ENCODE measurements around the gene RAD23B. TPM values are rescaled to one million over a fixed set of nuclear protein-coding genes. Genes with fewer than 3 reads are reported as not detected.

Gene RAD23B
- total RNA-seq, 2 experiments from 2014 or later = 86.4 to 86.7 TPM

DNA sequence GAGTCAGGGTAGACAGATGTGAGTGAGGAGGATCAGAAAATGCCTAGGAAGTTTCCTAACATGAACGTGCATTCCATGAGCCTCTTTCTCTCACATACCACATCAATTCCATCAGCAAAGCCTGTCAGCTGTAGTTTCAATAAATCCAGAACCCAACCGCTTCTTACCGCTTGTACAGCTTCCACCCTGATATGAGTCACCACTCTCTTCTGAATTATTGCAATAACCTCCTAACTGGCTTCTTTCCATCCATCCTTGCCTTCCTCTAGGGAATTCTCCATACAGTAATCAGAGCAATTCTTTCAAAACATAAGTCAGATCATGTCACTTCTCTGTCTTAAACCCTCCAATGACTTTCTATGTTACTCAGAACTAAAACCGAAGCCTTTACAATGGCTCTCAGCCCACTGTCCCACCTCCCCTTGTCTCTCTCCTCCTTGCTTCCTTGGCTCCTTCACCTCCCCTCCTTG lies 8.1 kb upstream of the RAD23B start:
- Mint-ChIP-seq H3K27me3 (peaks cover 36% of the 10 kb centered on the region), H3K27ac (no peak overlapping the region), H3K36me3 (no peaks in the 10 kb centered on the region), H3K4me3 (no peak overlapping the region), H3K9me3 (no peaks in the 10 kb centered on the region), H3K4me1 (peaks cover 6% of the 10 kb centered on the region)
- no peak for ATAC-seq (ENCODE audit: low read depth)
- no peak for DNase-seq
- POLR2A ChIA-PET = interaction anchor here (0.5 kb wide), 1 partner anchor 44 kb away, joined by 3 read pairs; no protein-coding TSS in a partner anchor

DNA sequence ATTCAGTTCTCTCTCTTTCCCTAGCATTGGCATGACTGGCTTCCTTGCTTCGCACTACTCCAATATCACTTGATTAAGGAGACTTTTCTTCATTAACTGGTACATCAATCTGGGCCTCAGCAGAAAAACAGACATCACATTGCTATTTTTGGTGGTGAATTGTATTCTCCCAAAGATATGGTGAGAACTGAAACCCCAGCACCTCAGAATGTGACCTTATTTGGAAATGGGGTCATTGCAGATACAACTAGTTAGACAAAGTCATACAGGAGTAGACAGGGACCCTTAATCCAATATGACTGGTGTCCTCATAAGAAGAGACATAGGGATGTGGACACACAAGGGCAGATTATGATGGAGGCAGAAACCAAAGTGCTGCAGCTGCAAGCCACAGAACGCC lies 7.5 kb upstream of the RAD23B start:
- POLR2A ChIA-PET = no interaction called here
- H3K9me3 Mint-ChIP-seq = no peaks in the 10 kb centered on the region
- ATAC-seq (ENCODE audit: low read depth) (no peak), DNase-seq (no peak)
- H3K27me3 Mint-ChIP-seq = peaks cover 31% of the 10 kb centered on the region
- H3K27ac Mint-ChIP-seq = no peak overlapping the region
- no peaks in the 10 kb centered on the region for H3K36me3 Mint-ChIP-seq
- no peak overlapping the region for H3K4me3 Mint-ChIP-seq
- peaks cover 4% of the 10 kb centered on the region for H3K4me1 Mint-ChIP-seq

- Mint-ChIP-seq H3K4me3 (no peak overlapping the region), H3K27me3 (peaks cover 31% of the 10 kb centered on the region), H3K4me1 (peaks cover 12% of the 10 kb centered on the region), H3K27ac (no peak overlapping the region), H3K36me3 (no peaks in the 10 kb centered on the region), H3K9me3 (no peaks in the 10 kb centered on the region)
- DNase-seq = no peak
- POLR2A ChIA-PET = interaction anchor here (0.6 kb wide), 1 partner anchor 11 kb away, joined by 3 read pairs; no protein-coding TSS in a partner anchor
- no peak for ATAC-seq (ENCODE audit: low read depth)
Measured at GRCh38 chr9:107276966-107277710, 5.9 kb upstream of the RAD23B start.

- H3K27ac Mint-ChIP-seq = no peak overlapping the region
- POLR2A ChIA-PET = no interaction called here
- no peaks in the 10 kb centered on the region for H3K9me3 Mint-ChIP-seq
- H3K4me3 Mint-ChIP-seq = no peak overlapping the region
- no peaks in the 10 kb centered on the region for H3K36me3 Mint-ChIP-seq
- peaks cover 31% of the 10 kb centered on the region for H3K27me3 Mint-ChIP-seq
- ATAC-seq (ENCODE audit: low read depth) (no peak), DNase-seq (no peak)
- peaks cover 14% of the 10 kb centered on the region for H3K4me1 Mint-ChIP-seq
Measured at GRCh38 chr9:107277801-107278200, 5.3 kb upstream of the RAD23B start.

DNA sequence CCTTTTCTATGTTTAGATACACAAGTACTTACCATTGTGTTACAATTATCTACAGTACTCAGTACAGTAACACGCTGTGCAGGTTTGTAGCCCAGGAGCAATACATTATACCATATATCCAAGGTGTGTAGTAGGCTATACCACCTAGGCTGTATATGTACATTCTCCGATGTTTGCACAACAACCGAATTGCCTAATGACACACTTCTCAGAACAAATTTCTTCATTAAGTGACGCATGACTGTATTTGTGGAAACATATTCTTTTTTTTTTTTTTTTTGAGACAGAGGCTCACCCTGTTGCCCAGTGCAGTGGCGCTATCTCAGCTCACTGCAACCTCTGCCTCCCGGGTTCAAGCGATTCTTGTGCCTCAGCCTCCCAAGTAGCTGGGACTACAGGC lies 4.0 kb upstream of the RAD23B start:
- Mint-ChIP-seq H3K27ac (no peak overlapping the region), H3K4me3 (no peak overlapping the region), H3K27me3 (peaks cover 22% of the 10 kb centered on the region), H3K4me1 (peaks cover 14% of the 10 kb centered on the region), H3K9me3 (no peaks in the 10 kb centered on the region), H3K36me3 (peaks cover 2% of the 10 kb centered on the region)
- ATAC-seq (ENCODE audit: low read depth) (no peak), DNase-seq (no peak)
- POLR2A ChIA-PET = no interaction called here

GRCh38 chr9:107280543-107280942 lies 2.5 kb upstream of the RAD23B start:
- H3K27ac Mint-ChIP-seq = peak overlapping the region; percentile 10
- H3K9me3 Mint-ChIP-seq = no peaks in the 10 kb centered on the region
- no peak overlapping the region for H3K4me3 Mint-ChIP-seq
- H3K36me3 Mint-ChIP-seq = peaks cover 4% of the 10 kb centered on the region
- POLR2A ChIA-PET = no interaction called here
- no peak for DNase-seq
- H3K4me1 Mint-ChIP-seq = peaks cover 22% of the 10 kb centered on the region
- ATAC-seq (ENCODE audit: low read depth) = no peak
- H3K27me3 Mint-ChIP-seq = peaks cover 9% of the 10 kb centered on the region

DNA sequence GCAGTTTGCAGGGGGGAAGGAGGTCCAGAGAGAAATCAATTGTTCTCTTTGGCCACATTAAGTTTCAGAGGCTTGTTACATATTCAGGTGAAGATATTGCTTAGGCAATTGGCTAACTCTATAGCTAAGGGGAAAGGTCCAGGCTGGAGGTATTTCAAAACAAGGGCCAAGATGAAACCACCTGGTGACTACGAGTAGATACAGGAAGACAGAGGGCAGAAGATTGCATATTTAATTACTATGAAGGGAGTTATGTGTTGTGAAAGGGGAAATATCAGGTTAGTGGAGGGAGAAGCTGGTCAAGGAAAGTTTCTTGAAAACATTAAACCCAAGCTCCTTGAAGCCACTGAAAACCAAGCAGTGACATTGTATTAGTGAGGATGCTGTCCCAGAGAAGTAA lies 1.9 kb upstream of the RAD23B start:
- peaks cover 5% of the 10 kb centered on the region for H3K27me3 Mint-ChIP-seq
- H3K4me1 Mint-ChIP-seq = peaks cover 27% of the 10 kb centered on the region
- no peak overlapping the region for H3K4me3 Mint-ChIP-seq
- ATAC-seq (ENCODE audit: low read depth) (no peak), DNase-seq (no peak)
- POLR2A ChIA-PET = no interaction called here
- H3K9me3 Mint-ChIP-seq = no peaks in the 10 kb centered on the region
- H3K27ac Mint-ChIP-seq = no peak overlapping the region
- peaks cover 7% of the 10 kb centered on the region for H3K36me3 Mint-ChIP-seq

DNA sequence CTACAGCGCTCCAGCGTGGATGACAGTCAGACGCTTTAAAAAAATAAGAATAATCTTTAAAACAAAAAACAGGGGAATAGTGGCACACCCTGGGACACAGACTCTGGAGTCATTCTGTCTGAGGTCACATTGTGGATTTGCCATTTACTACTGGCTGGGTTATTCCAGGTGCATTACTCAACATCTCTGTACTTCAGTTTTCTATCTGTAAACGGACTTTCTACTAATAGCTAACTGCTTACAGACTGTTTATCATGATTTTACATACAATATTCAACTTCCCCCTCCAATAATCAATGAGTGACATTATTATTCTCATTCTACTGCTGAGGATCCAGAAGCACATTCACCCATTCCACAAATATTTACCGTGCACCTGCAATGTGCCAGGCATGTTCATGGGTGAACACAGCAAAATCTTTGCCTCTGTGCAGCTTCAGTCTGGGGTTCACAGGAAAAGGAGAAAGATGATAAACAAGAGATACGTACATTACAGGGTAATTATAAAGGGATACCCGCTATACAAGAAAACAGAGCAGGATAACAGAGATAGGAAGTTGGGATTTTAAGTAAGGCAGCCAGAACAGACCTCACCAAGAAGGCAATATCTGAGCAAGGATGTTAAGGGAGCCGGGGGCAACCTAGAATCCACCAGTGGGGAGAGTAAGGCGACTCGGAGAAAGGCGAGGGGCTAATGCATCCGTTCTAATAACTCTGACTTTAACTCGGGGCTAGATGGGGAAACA lies 984 bp upstream of the RAD23B start:
- H3K4me3 Mint-ChIP-seq = peak overlapping the region; percentile 80
- H3K9me3 Mint-ChIP-seq = no peaks in the 10 kb centered on the region
- peaks cover 10% of the 10 kb centered on the region for H3K36me3 Mint-ChIP-seq
- ATAC-seq (ENCODE audit: low read depth) (no peak), DNase-seq (no peak)
- peaks cover 32% of the 10 kb centered on the region for H3K4me1 Mint-ChIP-seq
- POLR2A ChIA-PET = interaction anchor here (2.1 kb wide), 1 partner anchor 59 kb away, joined by 7 read pairs; no protein-coding TSS in a partner anchor
- no peaks in the 10 kb centered on the region for H3K27me3 Mint-ChIP-seq
- peak overlapping the region; percentile 95 for H3K27ac Mint-ChIP-seq

DNA sequence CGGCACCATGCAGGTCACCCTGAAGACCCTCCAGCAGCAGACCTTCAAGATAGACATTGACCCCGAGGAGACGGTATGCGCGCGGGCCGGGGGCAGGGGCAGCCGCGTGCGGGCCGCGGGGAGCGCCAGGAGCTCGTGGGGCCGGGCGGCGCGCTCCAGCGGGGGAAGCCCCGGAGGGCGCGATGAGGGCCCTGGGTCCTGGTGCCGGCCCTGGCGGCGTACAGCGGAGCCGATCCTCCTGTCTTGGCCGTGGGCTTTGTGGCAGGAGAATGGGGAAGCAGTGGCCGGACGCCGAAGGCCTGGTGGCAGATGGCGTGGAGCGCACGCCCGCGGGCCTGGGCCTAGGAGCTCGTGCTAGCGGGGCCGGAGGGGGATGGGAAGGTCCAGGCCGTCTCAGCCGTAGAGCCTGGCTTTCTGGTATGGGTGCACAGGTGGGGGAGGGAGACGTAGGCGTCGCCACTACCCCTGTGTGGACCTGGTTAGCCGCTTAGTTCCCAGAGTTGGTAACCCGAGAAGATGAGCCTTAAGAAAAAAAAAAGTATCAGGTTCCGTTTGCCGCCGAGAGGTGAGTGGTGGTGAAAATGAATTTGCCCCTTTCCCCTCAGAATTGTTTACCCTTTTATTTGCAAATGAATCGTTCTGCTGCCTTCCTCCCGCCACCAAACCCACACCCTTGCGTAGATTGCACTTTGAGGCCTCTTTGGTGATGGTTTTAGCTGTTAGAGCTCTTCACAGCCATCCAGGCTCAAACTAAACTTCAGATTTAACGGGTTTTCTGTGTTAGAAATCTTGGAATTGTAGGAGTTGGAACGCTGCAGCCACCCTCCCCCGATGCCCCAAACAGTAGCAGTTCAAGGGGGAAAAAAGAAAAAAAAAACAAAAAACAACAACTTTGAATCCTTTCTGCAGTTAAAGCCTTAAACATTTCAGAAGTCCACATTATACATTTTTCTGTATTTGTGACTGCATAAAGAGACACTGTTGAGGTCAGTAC lies 841 bp downstream of the RAD23B start:
- H3K4me1 Mint-ChIP-seq = peaks cover 35% of the 10 kb centered on the region

GRCh38 chr9:107284636-107285035 lies 1.6 kb downstream of the RAD23B start:
- Mint-ChIP-seq H3K27me3 (no peaks in the 10 kb centered on the region), H3K9me3 (no peaks in the 10 kb centered on the region), H3K27ac (peak overlapping the region; percentile 95), H3K4me1 (peaks cover 40% of the 10 kb centered on the region), H3K36me3 (peaks cover 14% of the 10 kb centered on the region), H3K4me3 (peak overlapping the region; percentile 94)
- no peak for DNase-seq
- POLR2A ChIA-PET = interaction anchor here (1.2 to 1.6 kb wide), 2 partner anchors 8 to 16 kb away, joined by 4 to 5 read pairs; no protein-coding TSS in a partner anchor
- no peak for ATAC-seq (ENCODE audit: low read depth)

More for the DNA sequence above, 841 bp downstream of the RAD23B start:
- peak overlapping the region; percentile 94 for H3K4me3 Mint-ChIP-seq
- peaks cover 12% of the 10 kb centered on the region for H3K36me3 Mint-ChIP-seq
- ATAC-seq (ENCODE audit: low read depth) = peak; percentile 34
- no peaks in the 10 kb centered on the region for H3K27me3 Mint-ChIP-seq
- peak; percentile 79 for DNase-seq
- H3K27ac Mint-ChIP-seq = peak overlapping the region; percentile 95
- POLR2A ChIA-PET = interaction anchor here (0.8 to 2.1 kb wide), 11 partner anchors 9 to 57 kb away, joined by 3 to 7 read pairs (median 3); no protein-coding TSS in a partner anchor
- H3K9me3 Mint-ChIP-seq = no peaks in the 10 kb centered on the region

GRCh38 chr9:107285286-107285685 lies 2.2 kb downstream of the RAD23B start:
- Mint-ChIP-seq H3K4me1 (peaks cover 45% of the 10 kb centered on the region), H3K36me3 (peaks cover 18% of the 10 kb centered on the region), H3K9me3 (no peaks in the 10 kb centered on the region), H3K4me3 (peak overlapping the region; percentile 94), H3K27ac (peak overlapping the region; percentile 95), H3K27me3 (no peaks in the 10 kb centered on the region)
- DNase-seq = no peak
- no peak for ATAC-seq (ENCODE audit: low read depth)
- POLR2A ChIA-PET = no interaction called here

DNA sequence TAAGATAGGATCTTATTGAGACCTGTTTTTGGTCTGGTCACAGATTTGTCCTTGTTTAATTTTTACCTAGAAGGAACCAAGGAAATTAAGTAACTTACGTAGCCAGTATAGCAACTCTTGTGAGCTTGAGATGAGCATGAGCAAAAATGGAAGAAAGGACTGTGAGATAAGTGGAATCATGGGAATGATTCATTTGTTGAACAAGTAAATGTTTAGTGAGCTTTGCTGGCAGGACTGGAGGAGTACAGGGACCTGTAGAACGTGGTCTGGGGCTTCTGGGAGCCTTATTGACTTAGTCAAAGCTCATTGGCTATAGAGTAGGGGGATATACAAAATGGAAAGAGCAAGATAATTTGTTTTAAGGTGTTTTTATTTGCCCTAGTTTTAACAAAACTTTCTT lies 3.0 kb downstream of the RAD23B start:
- peak overlapping the region; percentile 6 for H3K27ac Mint-ChIP-seq
- H3K27me3 Mint-ChIP-seq = no peaks in the 10 kb centered on the region
- DNase-seq = no peak
- ATAC-seq (ENCODE audit: low read depth) = no peak
- H3K9me3 Mint-ChIP-seq = no peaks in the 10 kb centered on the region
- peaks cover 43% of the 10 kb centered on the region for H3K4me1 Mint-ChIP-seq
- peaks cover 22% of the 10 kb centered on the region for H3K36me3 Mint-ChIP-seq
- POLR2A ChIA-PET = no interaction called here
- H3K4me3 Mint-ChIP-seq = peak overlapping the region; percentile 50

- POLR2A ChIA-PET = no interaction called here
- ATAC-seq (ENCODE audit: low read depth) (no peak), DNase-seq (no peak)
- Mint-ChIP-seq H3K27ac (no peak overlapping the region), H3K4me1 (peaks cover 39% of the 10 kb centered on the region), H3K36me3 (peaks cover 25% of the 10 kb centered on the region), H3K27me3 (no peaks in the 10 kb centered on the region), H3K9me3 (no peaks in the 10 kb centered on the region), H3K4me3 (no peak overlapping the region)
Measured at GRCh38 chr9:107288701-107289100, 5.6 kb downstream of the RAD23B start.

Data from activated naive CD8-positive, alpha-beta T cell treated with anti-CD3 and anti-CD28 coated beads, Interleukin-2, amount 10 ng/mL, durations not matched to agents 7 days and 5 days (primary cell).